Stimulated activated naive CD8-positive, alpha-beta T cell treated with anti-CD3 and anti-CD28 coated beads, Interleukin-15, Interleukin-2, amounts not matched to agents 100 ng/mL and 50 ng/mL, for 24 hours (primary cell): ENCODE measurements around the gene METAP1D.
"Not testable (repeated sequence)": the region's sequence is repeated elsewhere in the genome, so short reads cannot be mapped to it uniquely, and the experiment has no call there.

ENCODE experiments used
- H3K27ac Mint-ChIP-seq: one replicate; pipeline ENCODE4 v1.8.0; 2021; ENCODE audit warnings: mild to moderate bottlenecking, mixed read lengths
- H3K27me3 Mint-ChIP-seq: one replicate; pipeline ENCODE4 v1.8.0; 2021; ENCODE audit warnings: mixed read lengths
- H3K36me3 Mint-ChIP-seq: one replicate; pipeline ENCODE4 v1.8.0; 2021; ENCODE audit warnings: low read depth, mixed read lengths
- H3K4me1 Mint-ChIP-seq: one replicate; pipeline ENCODE4 v1.8.0; 2021; ENCODE audit warnings: low read depth, mixed read lengths
- H3K4me3 Mint-ChIP-seq: one replicate; pipeline ENCODE4 v1.8.0; 2021; ENCODE audit warnings: mild to moderate bottlenecking, mixed read lengths
- H3K9me3 Mint-ChIP-seq: one replicate; pipeline ENCODE4 v1.8.0; 2021; ENCODE audit warnings: mixed read lengths

The METAP1D gene

DNA sequence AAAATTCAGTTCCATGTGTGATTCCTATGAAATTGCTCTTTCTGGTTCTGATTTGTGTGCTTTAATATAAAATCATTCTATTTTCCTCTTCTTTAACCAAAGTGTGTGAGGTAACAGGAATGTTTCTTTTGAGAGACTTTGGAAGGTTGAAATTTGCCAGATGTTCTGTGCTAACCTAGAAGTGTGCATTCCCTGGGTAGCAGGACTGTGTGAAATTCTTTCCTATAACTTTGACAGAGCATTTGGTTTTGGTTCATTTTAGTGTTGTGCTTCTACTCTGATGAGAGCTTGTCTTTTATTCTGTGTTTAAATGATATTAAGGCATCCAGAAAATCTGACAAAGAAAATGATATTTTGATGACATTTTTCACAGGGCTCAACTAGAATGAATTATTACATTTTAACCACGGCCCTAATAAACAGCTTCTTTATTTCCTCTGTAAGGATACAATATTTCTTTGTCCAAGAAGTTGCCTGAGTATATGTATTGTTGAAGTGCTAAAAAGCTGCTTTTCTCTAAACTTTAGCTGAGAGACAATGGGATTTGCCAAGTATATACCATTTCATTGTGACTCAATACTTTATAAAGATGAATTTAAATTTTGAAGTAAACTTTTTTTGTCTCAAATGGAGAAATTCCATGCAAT is 50.8 kb downstream of the METAP1D start:
- peaks cover 3% of the 10 kb centered on the region for H3K36me3 Mint-ChIP-seq
- no peaks in the 10 kb centered on the region for H3K9me3 Mint-ChIP-seq

DNA sequence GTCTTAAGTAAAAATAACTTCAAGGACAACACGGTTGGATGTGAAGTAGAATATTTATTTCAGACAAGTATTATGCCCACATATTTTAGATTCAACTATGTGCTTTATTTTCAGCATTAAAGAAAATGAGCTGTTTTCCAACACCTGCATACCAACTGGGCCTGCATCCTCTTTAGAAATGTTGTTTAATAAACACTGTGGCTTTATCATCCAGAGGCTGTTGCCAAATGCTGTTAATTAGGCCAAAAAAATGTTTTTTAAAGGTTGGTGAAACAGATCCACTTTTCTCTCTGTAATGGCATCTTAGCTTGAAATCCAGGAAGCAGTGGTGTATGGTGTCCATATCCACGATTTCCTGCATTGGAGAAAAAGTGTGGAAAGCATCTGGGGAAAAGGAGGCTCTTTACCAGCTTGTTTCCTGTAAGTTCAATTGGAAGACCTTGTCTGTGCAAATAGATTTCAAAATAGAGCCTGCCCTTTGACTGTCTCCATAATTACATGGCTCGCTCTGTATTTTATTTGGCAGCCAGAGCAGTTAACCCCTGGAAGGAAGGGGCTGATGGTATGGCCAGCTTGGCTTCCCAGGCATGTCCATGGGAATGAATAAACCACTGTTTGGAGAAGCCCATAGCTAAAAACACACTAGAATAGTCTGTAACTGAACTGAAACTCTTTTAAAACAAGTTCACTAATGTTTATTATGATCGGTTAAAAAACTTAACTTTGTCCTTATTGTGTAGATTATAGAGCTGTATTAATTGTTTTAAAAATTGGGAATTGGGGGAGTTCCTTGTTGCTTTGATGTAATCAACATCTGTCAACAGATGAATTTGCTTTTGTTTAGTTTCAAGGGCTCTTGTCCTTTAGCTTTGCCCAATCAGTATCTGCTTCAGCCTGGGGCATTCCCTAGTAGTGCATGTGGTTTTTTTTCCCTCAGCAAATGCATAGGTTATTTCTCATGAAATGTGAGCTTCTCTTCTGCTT is 52.5 kb downstream of the METAP1D start:
- Mint-ChIP-seq H3K4me1 (no peaks in the 10 kb centered on the region), H3K36me3 (peaks cover 3% of the 10 kb centered on the region), H3K27me3 (no peaks in the 10 kb centered on the region), H3K9me3 (no peaks in the 10 kb centered on the region), H3K27ac (no peak overlapping the region), H3K4me3 (no peak overlapping the region)

More for the DNA sequence above, 50.8 kb downstream of the METAP1D start:
- no peaks in the 10 kb centered on the region for H3K4me1 Mint-ChIP-seq
- no peak overlapping the region for H3K4me3 Mint-ChIP-seq
- H3K27ac Mint-ChIP-seq: no peak overlapping the region
- no peaks in the 10 kb centered on the region for H3K27me3 Mint-ChIP-seq

DNA sequence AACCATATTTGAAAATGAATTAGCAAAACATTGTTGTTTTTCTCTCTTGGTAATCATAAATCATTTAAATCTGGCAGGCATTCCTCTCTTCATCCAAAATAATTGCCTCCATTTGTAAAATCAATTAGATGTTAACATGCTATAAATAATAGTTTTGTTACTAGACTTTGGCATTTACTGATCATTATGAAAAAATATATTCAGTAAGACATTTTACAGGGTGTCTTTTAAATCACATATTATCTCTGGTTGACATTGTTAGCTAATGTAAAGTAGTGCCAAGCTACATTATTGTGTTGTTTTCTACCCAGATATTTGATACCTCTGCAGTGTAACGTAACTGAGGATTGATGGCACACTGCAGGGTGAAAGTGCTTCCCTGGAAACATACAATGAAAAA is 53.7 kb downstream of the METAP1D start:
- no peaks in the 10 kb centered on the region for H3K9me3 Mint-ChIP-seq
- no peak overlapping the region for H3K4me3 Mint-ChIP-seq
- no peaks in the 10 kb centered on the region for H3K4me1 Mint-ChIP-seq
- H3K27me3 Mint-ChIP-seq: no peaks in the 10 kb centered on the region
- no peak overlapping the region for H3K27ac Mint-ChIP-seq
- peaks cover 3% of the 10 kb centered on the region for H3K36me3 Mint-ChIP-seq

DNA sequence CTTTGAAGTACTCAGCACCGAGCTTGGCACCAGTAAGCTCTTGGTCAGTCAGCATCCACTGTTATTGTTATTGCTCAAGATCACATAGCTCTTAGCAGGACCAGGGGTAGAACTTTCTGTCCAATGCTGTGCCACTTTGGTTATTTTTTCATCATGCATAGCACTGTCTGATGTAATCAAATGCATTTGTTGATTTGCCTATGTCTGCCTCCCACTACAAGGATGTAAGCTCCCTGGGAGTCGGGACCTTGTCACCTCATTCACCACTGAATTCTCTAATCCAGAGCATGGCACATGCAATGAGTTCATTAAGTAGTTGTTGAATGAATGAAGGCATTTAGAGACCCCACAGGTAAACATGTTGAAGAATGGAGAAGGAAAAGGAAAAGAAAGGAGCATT is 56.5 kb downstream of the METAP1D start:
- H3K4me1 Mint-ChIP-seq: no peaks in the 10 kb centered on the region
- no peaks in the 10 kb centered on the region for H3K27me3 Mint-ChIP-seq
- peaks cover 3% of the 10 kb centered on the region for H3K36me3 Mint-ChIP-seq
- H3K4me3 Mint-ChIP-seq: no peak overlapping the region
- no peaks in the 10 kb centered on the region for H3K9me3 Mint-ChIP-seq
- no peak overlapping the region for H3K27ac Mint-ChIP-seq

DNA sequence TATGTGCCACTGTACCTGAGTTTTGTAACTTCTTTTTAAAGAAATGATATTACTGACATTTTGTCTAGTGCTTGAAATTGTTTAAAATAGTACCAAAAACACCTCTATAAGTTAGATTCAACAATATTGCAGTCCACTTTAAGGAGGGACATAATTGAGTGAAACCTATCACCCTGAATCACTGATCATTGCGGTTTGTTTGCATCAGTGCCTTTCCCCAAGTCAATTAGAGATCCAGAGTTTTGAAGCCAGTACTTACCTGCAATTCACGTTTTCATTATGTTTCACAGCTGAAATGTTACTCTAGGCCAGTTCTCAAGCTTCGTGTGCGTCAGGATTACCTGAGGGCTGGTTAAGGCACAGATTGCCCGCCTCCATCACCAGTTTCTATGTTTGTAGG is 58.9 kb downstream of the METAP1D start:
- Mint-ChIP-seq H3K36me3 (peaks cover 9% of the 10 kb centered on the region), H3K4me1 (no peaks in the 10 kb centered on the region), H3K27me3 (no peaks in the 10 kb centered on the region), H3K4me3 (no peak overlapping the region), H3K9me3 (no peaks in the 10 kb centered on the region), H3K27ac (no peak overlapping the region)

DNA sequence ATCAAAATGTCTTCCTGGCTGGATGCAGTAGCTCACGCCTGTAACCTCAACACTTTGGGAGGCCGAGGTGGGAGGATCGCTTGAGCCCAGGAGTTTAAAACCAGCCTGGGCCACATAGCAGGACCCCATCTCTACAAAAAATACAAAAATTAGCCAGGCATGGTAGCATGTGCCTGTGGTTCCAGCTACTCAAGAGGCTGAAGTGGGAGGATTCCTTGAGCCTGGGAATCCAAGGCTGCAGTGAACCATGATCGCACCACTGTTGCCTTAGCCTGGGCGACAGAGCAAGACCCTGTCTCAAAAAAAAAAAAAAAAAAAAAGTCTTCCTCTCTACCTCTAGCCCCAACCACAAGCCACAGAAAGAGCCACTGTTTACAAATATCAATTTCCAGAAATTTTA is 60.4 kb downstream of the METAP1D start:
- peaks cover 16% of the 10 kb centered on the region for H3K36me3 Mint-ChIP-seq
- not testable (repeated sequence) for H3K27ac Mint-ChIP-seq, H3K4me1 Mint-ChIP-seq, H3K9me3 Mint-ChIP-seq, H3K4me3 Mint-ChIP-seq, H3K27me3 Mint-ChIP-seq

DNA sequence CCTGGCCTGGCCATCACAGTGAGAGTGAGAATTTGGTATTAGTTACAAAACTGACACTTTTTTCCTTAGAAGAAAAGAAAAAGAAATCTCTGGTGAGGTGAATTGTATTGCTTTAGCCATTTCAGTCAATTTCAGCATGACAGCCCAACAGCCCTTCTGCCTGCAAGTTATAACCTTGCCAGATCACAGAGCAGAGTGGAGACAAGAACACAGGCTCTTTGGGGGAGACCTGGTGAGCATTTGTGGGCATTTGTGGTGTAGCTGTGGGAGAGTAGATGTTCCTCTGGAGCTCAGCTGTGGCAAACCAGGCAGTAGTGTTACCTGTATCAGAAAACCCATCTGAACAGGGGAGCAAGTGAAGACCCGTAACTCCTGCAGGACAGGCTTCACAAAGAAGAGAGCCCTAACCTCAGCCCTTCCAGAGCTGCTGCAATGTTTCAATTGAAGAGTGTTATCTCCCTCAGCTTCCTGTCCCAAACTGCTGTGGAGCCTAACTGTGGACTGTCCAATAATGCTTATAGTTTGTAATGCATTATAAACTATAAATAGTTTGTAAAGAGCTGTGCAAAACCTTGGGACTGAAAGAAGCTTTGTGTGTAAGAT is 62.8 kb downstream of the METAP1D start:
- H3K4me3 Mint-ChIP-seq: no peak overlapping the region
- H3K36me3 Mint-ChIP-seq: peaks cover 26% of the 10 kb centered on the region
- H3K27me3 Mint-ChIP-seq: no peaks in the 10 kb centered on the region
- no peaks in the 10 kb centered on the region for H3K9me3 Mint-ChIP-seq
- H3K27ac Mint-ChIP-seq: no peak overlapping the region
- no peaks in the 10 kb centered on the region for H3K4me1 Mint-ChIP-seq

DNA sequence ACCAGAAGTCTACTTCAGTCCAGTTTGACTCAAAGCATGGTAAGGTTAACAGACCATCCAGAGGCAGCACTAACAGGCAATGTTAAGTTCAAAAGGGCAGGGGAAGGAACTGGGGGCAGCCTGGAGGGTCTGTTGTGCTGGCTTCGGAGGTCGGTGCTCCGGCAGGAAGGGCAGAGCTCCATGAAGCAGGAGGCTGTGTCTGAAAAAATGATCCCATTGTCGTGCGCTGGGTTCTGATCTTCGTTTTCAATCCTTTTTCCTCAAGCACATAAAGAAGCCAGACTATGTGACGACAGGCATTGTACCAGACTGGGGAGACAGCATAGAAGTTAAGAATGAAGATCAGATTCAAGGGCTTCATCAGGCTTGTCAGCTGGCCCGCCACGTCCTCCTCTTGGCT is 63.7 kb downstream of the METAP1D start:
- Mint-ChIP-seq H3K4me3 (no peak overlapping the region), H3K27ac (no peak overlapping the region), H3K4me1 (no peaks in the 10 kb centered on the region), H3K9me3 (no peaks in the 10 kb centered on the region), H3K36me3 (peaks cover 26% of the 10 kb centered on the region), H3K27me3 (no peaks in the 10 kb centered on the region)

DNA sequence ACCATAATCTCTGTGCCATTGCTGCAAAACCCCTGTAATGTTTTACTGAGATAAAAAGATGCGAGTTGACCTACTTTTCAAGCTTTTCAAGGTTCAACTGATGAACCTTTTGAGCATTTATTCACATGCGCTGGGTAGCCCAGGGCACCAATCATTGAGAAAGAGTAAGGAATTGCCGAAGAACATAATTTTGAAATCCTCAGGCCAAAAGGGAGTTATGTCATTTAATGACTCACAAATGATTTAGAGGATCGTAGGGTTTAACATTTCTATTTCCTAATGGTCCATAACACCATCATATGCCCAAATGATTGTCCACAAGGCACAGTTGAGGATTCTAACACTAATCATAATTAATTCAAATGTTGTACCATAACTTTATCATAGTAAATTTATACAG is 65.4 kb downstream of the METAP1D start:
- no peak overlapping the region for H3K27ac Mint-ChIP-seq
- H3K4me1 Mint-ChIP-seq: no peaks in the 10 kb centered on the region
- peaks cover 26% of the 10 kb centered on the region for H3K36me3 Mint-ChIP-seq
- no peaks in the 10 kb centered on the region for H3K9me3 Mint-ChIP-seq
- H3K4me3 Mint-ChIP-seq: no peak overlapping the region
- peaks cover 7% of the 10 kb centered on the region for H3K27me3 Mint-ChIP-seq

DNA sequence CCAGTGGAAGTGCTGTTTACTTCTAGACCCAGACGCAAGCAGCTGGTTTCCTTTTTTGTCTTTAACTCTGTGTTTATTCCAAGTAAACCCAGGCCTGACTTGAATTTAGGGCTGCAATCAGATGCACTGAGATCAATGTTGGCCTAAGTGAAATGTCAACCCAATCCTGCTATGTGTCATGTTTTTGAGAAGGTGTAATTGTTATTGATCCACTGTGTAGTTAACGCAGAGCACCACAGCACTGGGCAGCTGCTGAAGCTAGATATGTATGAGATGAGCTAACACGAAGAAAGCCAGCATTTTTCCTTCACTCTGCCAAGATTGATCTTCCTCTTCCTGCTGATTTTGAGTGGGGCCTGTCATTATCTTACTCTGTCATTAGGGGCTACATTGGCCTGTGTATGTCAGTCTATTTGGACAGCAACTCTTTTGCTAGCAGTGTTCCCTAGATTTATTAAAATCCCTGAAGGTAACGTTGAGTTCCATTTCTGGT is 66.7 kb downstream of the METAP1D start:
- Mint-ChIP-seq H3K9me3 (no peaks in the 10 kb centered on the region), H3K36me3 (peaks cover 26% of the 10 kb centered on the region), H3K27me3 (peaks cover 8% of the 10 kb centered on the region), H3K4me1 (no peaks in the 10 kb centered on the region), H3K27ac (no peak overlapping the region), H3K4me3 (no peak overlapping the region)

DNA sequence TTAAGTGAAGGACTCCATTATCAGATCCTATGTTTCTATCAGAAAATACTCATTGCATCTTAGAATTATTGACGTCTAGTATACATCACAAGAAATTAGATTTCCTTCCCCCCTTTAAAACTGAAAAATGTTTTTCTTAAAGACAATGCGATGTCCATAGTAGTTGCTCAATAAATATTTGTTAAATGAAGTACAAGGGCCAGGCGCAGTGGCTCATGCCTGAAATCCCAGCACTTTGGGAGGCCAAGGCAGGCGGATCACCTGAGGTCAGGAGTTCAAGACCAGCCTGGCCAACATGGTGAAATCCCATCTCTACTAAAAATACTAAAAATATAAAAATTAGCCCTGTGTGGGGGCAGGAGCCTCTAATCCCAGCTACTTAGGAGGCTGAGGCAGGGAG is 68.2 kb downstream of the METAP1D start:
- H3K27me3 Mint-ChIP-seq: peaks cover 11% of the 10 kb centered on the region
- not testable (repeated sequence) for H3K4me3 Mint-ChIP-seq, H3K27ac Mint-ChIP-seq, H3K9me3 Mint-ChIP-seq, H3K4me1 Mint-ChIP-seq
- peaks cover 23% of the 10 kb centered on the region for H3K36me3 Mint-ChIP-seq

DNA sequence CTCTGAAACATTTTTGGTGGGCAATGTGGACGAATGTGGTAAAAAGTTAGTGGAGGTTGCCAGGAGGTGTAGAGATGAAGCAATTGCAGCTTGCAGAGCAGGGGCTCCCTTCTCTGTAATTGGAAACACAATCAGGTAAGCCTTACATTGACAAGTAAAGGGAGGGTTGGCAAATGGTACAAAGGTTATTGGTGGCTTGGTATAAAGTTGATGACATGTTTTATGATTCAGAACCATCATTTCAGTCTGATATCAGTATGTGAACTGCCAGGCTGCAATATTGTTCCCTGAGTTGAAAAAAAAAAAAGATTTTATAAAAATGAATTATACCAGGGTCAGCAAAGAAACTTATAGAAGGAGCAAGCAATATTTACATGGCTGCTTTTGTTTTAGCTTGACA is 71.2 kb downstream of the METAP1D start:
- peaks cover 13% of the 10 kb centered on the region for H3K36me3 Mint-ChIP-seq
- H3K27me3 Mint-ChIP-seq: peaks cover 11% of the 10 kb centered on the region
- no peaks in the 10 kb centered on the region for H3K4me1 Mint-ChIP-seq
- no peaks in the 10 kb centered on the region for H3K9me3 Mint-ChIP-seq
- H3K4me3 Mint-ChIP-seq: no peak overlapping the region
- no peak overlapping the region for H3K27ac Mint-ChIP-seq

DNA sequence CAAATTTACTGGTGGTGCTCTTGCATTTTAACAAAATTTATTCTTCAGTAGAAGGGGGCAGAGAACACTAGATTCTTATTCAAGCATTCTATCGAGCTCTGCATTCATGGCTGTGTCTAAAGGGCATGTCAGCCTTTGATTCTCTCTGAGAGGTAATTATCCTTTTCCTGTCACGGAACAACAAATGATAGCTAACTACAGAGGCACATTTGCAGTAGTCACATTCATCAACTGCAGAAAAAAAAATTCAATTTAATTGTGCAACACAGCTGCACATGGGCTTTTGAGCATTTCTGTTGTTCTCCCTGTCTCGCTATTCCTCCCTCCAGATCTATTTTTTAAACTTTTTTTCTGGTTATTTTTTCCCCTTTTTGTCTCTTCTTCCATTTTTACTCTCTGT is 72.5 kb downstream of the METAP1D start:
- peaks cover 16% of the 10 kb centered on the region for H3K27me3 Mint-ChIP-seq
- no peak overlapping the region for H3K27ac Mint-ChIP-seq
- peaks cover 4% of the 10 kb centered on the region for H3K36me3 Mint-ChIP-seq
- no peaks in the 10 kb centered on the region for H3K9me3 Mint-ChIP-seq
- no peaks in the 10 kb centered on the region for H3K4me1 Mint-ChIP-seq
- H3K4me3 Mint-ChIP-seq: no peak overlapping the region

DNA sequence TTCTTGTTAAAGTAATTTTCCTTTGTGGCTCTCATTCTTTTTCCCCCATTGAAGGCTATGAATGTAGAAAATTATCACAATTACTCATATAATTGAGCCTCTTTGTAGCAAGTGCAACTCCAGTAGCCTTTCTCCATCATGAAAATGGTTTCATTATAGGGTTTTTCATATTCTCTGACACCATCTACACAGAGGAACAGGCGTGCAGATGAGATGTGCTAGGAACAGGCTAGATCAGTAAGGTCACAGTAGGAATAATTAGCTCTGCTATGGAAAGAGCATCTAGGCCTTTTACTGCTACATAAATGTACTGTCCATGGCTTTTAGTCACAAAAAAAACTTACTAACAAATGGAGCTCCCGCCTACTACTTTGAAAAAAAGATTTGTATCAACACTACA is 73.0 kb downstream of the METAP1D start:
- peaks cover 16% of the 10 kb centered on the region for H3K27me3 Mint-ChIP-seq
- no peak overlapping the region for H3K4me3 Mint-ChIP-seq
- peaks cover 4% of the 10 kb centered on the region for H3K36me3 Mint-ChIP-seq
- H3K9me3 Mint-ChIP-seq: no peaks in the 10 kb centered on the region
- no peak overlapping the region for H3K27ac Mint-ChIP-seq
- no peaks in the 10 kb centered on the region for H3K4me1 Mint-ChIP-seq

DNA sequence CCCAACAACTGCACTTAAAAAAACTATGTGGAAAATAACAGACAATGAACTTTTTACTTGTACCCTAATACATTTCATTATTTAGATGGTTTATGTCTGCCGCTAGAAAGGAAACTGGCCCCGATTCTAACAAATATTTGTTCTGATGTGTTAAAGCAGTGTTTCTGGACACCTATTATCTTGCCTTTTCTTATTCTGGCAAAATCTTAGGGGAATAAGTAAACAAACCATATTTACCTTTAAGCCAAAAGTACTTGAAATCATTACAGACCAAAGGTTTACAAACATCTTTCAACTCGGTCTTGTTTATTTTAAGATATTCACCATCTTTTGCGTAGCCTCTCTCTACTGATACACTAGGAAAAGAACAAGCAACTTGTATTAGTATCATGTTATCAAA is 73.8 kb downstream of the METAP1D start:
- H3K36me3 Mint-ChIP-seq: peaks cover 4% of the 10 kb centered on the region
- H3K27me3 Mint-ChIP-seq: peaks cover 19% of the 10 kb centered on the region
- H3K4me3 Mint-ChIP-seq: no peak overlapping the region
- H3K27ac Mint-ChIP-seq: no peak overlapping the region
- no peaks in the 10 kb centered on the region for H3K9me3 Mint-ChIP-seq
- no peaks in the 10 kb centered on the region for H3K4me1 Mint-ChIP-seq
